ENCODE data around the gene CCNL2.
"Not testable (repeated sequence)": the region's sequence is repeated elsewhere in the genome, so short reads cannot be mapped to it uniquely, and the experiment has no call there.

The CCNL2 gene

DNA sequence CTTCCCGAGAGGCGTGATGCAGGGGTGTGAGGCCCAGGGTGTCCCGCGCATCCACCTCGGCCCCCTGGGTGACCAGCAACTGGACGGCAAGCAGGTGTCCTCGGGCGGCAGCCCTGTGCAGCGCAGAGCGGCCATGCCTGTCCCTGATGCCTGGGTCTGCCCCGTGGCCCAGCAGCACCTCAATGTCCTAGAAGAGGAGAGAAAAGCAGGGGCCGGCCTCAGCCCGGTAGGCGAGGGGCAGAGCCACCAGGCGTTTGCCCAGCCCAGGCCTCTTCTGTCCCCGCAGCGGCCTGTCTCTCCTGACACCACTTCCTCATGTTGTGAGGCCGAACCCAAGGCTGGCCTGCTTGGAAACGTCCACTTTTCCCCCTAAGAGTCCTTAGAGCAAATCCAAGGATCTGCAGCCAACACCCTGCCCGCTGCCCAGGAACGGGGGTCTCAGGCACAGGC, 20.3 kb upstream of the CCNL2 start:
- DNase-seq = no peak

DNA sequence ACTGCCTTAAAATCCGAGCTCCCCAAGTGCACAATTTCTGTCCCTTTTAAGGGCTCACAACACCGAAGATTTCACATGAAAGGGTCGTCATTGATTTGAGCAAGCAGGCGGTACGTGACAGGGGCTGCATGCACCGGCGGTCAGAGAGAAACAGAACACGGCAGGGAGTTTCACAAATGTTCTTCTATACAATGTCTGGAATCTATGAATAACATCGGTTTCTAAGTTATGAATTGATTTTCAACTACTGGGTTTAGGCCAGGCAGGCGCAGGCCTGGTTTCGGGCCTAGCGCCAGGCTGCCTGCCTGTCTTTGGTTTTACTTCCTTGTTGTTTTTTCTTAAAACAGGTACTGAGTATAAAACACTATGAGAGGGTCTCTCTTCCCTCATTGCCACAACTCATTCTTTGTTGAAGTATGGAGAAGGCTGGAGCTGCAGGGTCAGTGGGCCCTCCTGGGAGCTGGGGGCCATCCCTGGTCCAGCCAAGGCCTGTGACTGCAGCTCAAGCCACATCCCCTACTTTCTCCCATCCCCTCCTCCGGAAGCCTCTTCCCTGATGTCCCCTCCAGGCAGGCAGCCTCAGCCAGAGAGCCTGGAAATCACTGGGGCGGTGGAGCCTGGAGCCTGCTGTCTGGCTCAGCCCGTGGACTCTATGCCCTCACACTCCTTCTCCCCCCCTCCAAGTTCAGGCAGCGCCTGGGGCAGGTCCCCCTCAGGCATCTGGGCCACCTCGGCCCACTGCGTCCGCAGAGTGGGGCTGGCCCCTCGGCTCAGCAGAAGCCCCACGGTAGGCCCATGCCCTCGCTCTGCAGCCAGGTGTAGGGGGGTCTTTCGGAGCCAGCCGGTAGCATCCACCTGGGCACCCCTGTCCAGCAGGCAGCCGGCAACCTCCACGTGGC, 19.6 kb upstream of the CCNL2 start:
- no peak for DNase-seq

- DNase-seq = not testable (repeated sequence)
Observed at GRCh38 chr1:1417825-1418463, 18.8 kb upstream of the CCNL2 start.

- peak; percentile 43 for DNase-seq
Observed at GRCh38 chr1:1417396-1417795, 18.3 kb upstream of the CCNL2 start.

DNA sequence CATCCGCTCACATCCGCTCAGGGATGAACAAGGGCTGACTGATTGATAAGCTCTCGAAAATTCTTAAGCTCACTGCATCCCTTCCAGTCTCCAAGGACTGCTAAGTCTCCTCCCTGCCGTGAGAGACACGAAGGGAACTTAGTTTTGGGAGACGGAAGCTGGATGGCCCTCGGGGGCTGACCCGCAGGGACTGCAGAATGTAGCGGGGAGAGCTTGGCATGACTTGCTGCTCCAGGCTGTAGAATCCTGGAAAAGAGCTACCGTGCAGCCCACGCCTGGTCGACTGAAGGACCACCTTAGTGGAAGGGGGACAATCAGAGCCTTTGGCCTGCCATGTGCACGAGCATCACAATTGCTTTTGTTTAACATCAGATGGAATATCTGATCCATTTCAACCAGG, 16.6 kb upstream of the CCNL2 start:
- DNase-seq = no peak

DNA sequence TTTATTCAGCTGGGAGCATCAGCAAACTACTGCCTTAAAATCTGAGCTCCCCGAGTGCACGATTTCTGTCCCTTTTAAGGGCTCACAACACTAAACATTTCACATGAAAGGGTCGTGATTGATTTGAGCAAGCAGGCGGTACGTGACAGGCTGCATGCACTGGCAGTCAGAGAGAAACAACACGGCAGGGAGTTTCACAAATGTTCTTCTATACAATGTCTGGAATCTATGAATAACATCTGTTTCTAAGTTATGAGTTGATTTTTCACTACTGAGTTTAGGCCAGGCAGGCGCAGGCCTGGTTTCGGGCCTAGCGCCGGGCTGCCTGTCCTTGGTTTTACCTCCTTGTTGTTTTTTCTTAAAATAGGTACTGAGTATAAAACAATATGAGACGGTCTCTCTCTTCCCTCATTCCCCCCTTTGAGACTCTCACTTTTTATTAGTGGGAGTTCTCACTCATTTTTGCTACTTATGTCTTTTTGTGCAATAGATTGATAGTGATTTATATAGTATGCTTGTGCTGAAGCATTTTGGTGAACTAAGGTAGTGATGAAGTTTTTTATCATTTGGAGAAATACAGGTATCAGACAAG, 13.3 kb upstream of the CCNL2 start:
- DNase-seq = not testable (repeated sequence)

DNA sequence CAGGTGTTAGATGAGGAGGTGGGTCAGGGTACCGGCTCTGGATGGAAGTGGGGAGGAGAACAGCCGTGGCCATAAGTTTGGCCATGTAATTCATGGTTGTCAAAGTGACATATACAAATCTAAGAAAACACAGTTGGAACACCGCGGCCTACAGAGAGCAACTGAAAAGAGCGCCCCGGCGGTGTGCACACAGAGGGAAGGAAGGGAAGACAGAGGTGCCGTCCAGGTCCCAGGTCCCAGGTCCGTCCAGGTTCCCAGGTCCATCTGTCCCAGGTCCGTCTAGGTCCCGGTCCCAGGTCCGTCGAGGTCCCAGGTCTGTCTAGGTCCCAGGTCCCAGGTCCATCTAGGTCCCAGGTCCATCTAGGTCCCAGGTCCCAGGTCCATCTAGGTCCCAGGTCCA, 12.5 kb upstream of the CCNL2 start:
- DNase-seq = no peak

GRCh38 chr1:1410238-1410637, 11.1 kb upstream of the CCNL2 start:
- DNase-seq = not testable (repeated sequence)

- peak; percentile 27 for DNase-seq
Observed at GRCh38 chr1:1407636-1408318, 8.6 kb upstream of the CCNL2 start.

GRCh38 chr1:1406821-1407635, 7.9 kb upstream of the CCNL2 start, which contains the start of gene MRPL20:
MRPL20 (minus strand) TSS chr1:1407293; CDS start chr1:1407217, 76 bp downstream.
- DNase-seq = peak; percentile 94

DNA sequence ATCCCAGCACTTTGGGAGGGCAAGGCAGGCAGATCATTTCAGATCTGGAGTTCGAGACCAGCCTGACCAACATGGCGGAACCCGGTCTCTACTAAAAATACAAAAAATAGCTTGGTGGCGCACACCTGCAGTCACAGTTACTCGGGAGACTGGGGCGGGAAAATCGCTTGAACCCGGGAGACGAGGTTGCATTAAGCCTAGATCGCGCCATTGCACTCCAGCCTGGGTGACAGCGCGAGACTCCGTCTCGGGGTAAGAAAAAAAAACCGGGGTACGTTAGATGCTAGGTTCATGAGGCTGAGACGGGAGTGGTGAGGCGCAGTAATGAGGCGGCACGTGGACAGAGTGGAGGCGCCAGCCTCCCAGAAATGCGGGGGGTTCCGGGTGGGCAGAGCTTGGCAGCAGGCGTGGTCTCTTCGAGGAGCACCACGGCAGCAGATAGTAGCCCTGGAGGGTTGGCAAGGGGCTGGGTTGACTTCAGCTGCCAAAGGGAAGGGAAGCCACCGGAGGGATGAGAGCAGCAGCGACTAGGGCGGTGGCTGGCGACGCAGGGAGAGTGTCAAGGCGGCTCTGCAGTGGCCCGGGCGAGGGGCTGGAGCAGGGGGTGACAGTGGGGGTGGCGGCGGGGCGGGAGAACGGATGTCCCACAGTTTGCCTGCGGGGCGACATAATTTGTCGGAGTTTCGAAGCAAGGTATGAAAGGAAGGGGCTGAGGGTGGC, 7.1 kb upstream of the CCNL2 start:
- DNase-seq = no peak

DNA sequence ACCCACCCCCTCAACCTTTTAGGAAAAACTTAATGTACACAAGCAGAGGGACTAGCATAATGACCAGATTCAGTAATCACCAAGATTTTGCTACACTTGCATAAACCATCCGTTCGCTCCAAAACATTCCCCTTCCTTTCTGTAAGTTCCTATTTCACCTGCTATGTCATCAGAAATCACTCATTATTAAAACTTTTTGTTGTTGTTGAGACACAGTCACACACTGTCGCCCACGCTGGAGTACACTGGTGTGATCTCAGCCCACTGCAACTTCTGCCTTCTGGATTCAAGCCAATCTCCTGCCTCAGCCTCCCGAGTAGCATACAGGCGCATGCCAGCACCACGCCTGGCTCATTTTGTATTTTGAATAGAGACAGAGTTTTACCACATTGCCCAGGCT, 4.5 kb upstream of the CCNL2 start:
- no peak for DNase-seq

GRCh38 chr1:1402901-1403392, 3.8 kb upstream of the CCNL2 start:
- not testable (repeated sequence) for DNase-seq

- peak; percentile 67 for DNase-seq
Observed at GRCh38 chr1:1402072-1402900, 3.2 kb upstream of the CCNL2 start.

DNA sequence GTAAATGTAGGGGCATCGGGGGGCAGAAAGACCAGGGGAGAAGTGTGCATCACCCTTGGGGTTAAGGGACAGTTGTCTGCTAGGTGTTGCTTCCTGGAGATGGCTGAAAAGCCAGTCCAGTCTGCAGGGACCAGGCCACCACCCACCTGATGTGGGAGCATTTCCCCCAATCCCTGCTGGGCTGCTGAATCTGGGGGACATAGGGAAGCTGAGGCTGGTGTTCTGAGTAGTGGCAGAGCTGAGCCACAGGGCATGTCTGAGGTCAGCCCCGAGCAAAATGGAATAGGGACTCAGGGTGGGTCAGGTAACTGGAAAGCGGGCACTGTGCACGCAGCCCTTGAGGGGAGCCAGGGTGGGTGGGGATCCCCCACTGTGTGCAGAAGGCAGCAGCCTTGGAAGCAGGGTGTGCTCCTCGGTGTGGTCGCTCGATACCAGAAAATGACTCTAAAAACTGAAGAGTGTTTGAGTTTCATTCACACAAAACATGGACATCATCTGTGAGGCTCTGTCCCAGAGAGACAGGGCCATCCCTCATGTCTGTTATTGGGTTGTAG, 2.4 kb upstream of the CCNL2 start:
- DNase-seq = no peak

DNA sequence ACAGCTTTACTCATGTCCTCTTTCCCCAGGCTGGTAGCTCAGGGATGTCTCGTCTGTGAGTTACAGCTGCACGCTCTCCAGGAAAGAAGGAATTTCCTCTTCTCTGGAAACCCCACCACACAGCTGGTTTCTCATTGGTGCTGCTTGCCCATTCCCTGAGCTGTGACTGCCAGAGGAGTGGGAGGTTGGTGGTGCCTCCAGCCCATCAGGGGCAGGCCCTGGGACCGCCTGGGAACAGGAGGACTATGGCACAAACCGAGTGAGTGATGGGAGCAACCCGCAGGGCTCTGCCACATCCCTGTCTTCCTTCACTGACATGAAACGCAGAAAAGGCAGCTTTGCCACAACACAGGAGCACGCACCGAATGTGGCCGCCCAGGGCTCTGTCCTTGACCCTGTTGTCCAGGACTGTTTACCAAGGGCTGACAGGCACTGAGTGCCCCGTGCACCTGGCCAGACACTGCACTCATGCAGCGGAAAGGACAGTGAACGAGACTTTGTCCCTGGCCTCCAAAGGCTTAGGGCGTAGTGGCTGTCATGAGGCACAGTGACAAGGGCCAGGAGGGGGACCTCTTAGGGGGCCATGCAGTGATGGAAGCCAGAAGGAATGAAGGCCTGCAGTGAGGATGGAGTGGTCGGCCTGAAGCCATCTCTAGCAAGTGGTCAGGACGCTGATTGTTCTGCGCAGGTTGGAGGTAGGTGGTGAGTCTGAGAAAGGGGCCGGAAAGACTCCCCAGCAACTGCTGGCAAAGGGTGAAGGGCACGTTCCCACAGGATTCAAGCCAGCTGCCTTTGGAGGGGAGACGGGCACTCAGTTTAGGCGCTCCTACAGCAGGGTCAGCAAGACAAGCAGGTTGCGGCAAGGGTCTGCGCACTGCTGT, 1.7 kb upstream of the CCNL2 start:
- DNase-seq = no peak

DNA sequence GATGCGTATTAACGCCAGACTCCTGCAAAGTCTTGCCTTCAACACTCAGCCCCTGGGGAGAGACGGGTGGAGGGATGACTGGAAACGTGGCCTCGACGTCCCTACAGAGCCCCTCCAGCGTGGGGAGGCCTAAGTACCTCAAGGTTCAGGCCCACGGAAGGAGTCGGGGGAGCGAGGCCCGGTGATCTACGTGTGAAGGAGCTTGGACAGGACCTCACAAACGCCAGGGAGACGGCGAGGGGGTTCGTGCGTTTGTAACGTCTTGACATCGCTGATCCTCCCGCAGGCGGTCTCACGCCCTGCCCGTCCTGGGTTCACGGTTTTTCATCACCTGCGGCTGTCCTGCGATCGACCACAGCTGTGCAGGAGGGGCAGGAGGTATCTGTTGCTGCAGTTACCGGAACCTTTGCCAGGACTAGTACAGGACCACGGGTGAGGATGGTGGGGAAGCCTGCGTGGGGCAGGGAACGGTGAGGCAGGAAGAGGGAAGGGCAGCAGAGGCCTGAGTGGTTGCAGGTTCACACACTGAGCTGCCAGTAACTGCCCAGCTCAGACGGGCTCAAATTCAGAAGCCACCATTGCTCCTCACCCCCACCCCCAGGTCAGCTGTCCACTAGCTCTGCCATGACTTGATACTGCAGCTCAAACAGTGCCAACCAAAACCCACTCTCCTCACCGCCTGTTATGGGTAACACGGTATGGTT, 889 bp upstream of the CCNL2 start:
- DNase-seq = peak; percentile 59

DNA sequence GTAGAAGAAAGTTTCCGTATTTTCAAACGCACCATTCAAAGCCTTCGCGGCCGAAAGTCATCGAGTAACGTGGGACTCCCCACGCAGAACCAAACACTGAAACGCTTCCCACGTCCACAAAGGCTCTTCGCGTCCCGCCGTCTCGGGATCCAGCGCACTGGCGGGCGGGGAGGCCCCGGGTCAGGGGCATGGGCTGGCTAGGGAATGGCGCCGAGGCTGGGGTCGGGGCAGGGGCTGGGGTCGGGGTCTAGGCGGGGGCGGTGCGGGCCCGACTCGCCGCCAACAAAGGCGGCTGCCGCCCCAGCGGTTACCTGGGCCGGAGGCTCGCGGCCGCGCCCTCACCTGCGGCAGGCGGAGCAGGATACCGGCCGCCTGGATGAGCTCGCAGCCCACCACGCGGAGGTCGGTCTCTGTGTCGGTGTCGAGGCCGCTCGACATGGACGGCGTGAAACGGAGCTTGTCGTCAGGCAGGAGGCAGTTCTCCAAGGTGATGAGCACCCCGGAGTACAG, 403 bp downstream of the CCNL2 start:
- DNase-seq = no peak
